HepG2 (cell line): ENCODE measurements around the gene PTPN22. TPM values are rescaled to one million over a fixed set of nuclear protein-coding genes. Genes with fewer than 3 reads are reported as not detected.

Experiments
- BRF2 ChIP-seq: sonication (generic); formaldehyde crosslinking; IDR thresholded peaks from 2 replicates; pipeline ENCODE4 v1.8.1; 2022; ENCODE audit warnings: mild to moderate bottlenecking, missing genetic modification reagents
- CAMTA2 ChIP-seq: sonication (generic); formaldehyde crosslinking; IDR thresholded peaks from 2 replicates; pipeline ENCODE4 v1.4.0; 2020; ENCODE audit warnings: mild to moderate bottlenecking, missing genetic modification reagents, borderline replicate concordance
- FLYWCH1 ChIP-seq: sonication (generic); formaldehyde crosslinking; IDR thresholded peaks from 2 replicates; pipeline ENCODE4 v1.8.1; 2023; ENCODE audit warnings: mild to moderate bottlenecking, missing genetic modification reagents
- MEIS2 ChIP-seq: sonication (generic); formaldehyde crosslinking; IDR thresholded peaks from 2 replicates; pipeline ENCODE4 v1.9.0; 2021; ENCODE audit warnings: mild to moderate bottlenecking, missing genetic modification reagents
- MLLT10 ChIP-seq: sonication (generic); formaldehyde crosslinking; IDR thresholded peaks from 2 replicates; pipeline ENCODE4 v1.4.0; 2020; ENCODE audit warnings: missing genetic modification reagents
- MYC ChIP-seq: sonication (generic); formaldehyde crosslinking; IDR thresholded peaks from 2 replicates; pipeline ENCODE4 v1.9.0; 2021; ENCODE audit warnings: missing genetic modification reagents, borderline replicate concordance
- NFIB ChIP-seq: sonication (generic); formaldehyde crosslinking; IDR thresholded peaks from 2 replicates; pipeline ENCODE4 v1.9.0; 2021; ENCODE audit warnings: missing genetic modification reagents, mild to moderate bottlenecking, borderline replicate concordance
- NR1H2 ChIP-seq: sonication (generic); formaldehyde crosslinking; IDR thresholded peaks from 2 replicates; pipeline ENCODE4 v1.8.1; 2022; ENCODE audit warnings: low read depth, missing genetic modification reagents, borderline replicate concordance
- RNF219 ChIP-seq: sonication (generic); formaldehyde crosslinking; IDR thresholded peaks from 2 replicates; pipeline ENCODE4 v1.5.0; 2020; ENCODE audit warnings: mild to moderate bottlenecking, missing genetic modification reagents
- SIX1 ChIP-seq: sonication (generic); formaldehyde crosslinking; IDR thresholded peaks from 2 replicates; pipeline ENCODE4 v1.4.0; 2020; ENCODE audit warnings: missing genetic modification reagents, borderline replicate concordance
- TERF1 ChIP-seq: sonication (generic); formaldehyde crosslinking; IDR thresholded peaks from 2 replicates; pipeline ENCODE4 v1.8.0; 2022; ENCODE audit warnings: mild to moderate bottlenecking, missing genetic modification reagents, moderate library complexity
- THAP8 ChIP-seq: sonication (generic); formaldehyde crosslinking; IDR thresholded peaks from 2 replicates; pipeline ENCODE4 v1.5.1; 2020; ENCODE audit warnings: missing genetic modification reagents, mild to moderate bottlenecking, borderline replicate concordance
- ZFP41 ChIP-seq: sonication (generic); formaldehyde crosslinking; IDR thresholded peaks from 2 replicates; pipeline ENCODE4 v1.4.0; 2020; ENCODE audit warnings: mild to moderate bottlenecking, missing genetic modification reagents, borderline replicate concordance
- ZFY ChIP-seq: sonication (generic); formaldehyde crosslinking; IDR thresholded peaks from 2 replicates; pipeline ENCODE4 v1.4.0; 2020; ENCODE audit warnings: missing genetic modification reagents
- ZNF160 ChIP-seq: sonication (generic); formaldehyde crosslinking; IDR thresholded peaks from 2 replicates; pipeline ENCODE4 v1.8.0; 2022; ENCODE audit warnings: mild to moderate bottlenecking, inconsistent platforms, missing genetic modification reagents
- ZNF280D ChIP-seq: sonication (generic); formaldehyde crosslinking; IDR thresholded peaks from 2 replicates; pipeline ENCODE4 v1.5.1; 2020; ENCODE audit warnings: mild to moderate bottlenecking, missing genetic modification reagents
- ZNF644 ChIP-seq: IDR thresholded peaks from 2 replicates; pipeline ENCODE4 v1.6.1; 2016; ENCODE audit warnings: low read depth
- ZNF761 ChIP-seq: sonication (generic); formaldehyde crosslinking; conservative IDR thresholded peaks from 2 replicates; pipeline ENCODE4 v1.4.0; 2020; ENCODE audit warnings: mild to moderate bottlenecking, missing genetic modification reagents
- ZSCAN12 ChIP-seq: sonication (generic); formaldehyde crosslinking; IDR thresholded peaks from 2 replicates; pipeline ENCODE4 v1.9.0; 2021; ENCODE audit warnings: mild to moderate bottlenecking, missing genetic modification reagents
- polyA plus RNA-seq, 8 experiments: library from polyadenylated mRNA; depleted of rRNA in 3 of 8; stranded (reverse) in 7 of 8; unstranded in 1 of 8; fragments of >200 nt; fragmentation: Illumina TruSeq in 4 of 8; extraction: Trizol in 4 of 8; gene quantifications; 2 replicates each; pipeline versions ENCODE4 v1.2.1 to v1.2.3, GENCODE V29; 2011 to 2016; ENCODE audit warnings: low read depth in 4 of 8, missing spikeins in 1 of 8, mixed read lengths in 1 of 8; ENCODE audit not compliant: insufficient read depth in 1 of 8
- total RNA-seq, 5 experiments: library from RNA; depleted of rRNA; stranded (reverse); fragments of >200 nt; fragmentation: Illumina TruSeq; extraction: Trizol; gene quantifications; 2 replicates each; pipeline ENCODE4 v1.2.3, GENCODE V29; 2016; ENCODE audit warnings: low read depth in 1 of 5

The PTPN22 gene
- total and polyA plus RNA-seq, 2 of the 13 experiments (the other 11 are each of a cell fraction or from before 2014, with no cell fraction given) = not detected

GRCh38 chr1:113904674-113905434 lies 33.3 kb upstream of the PTPN22 start, which contains the start of the genes AP4B1 and DCLRE1B (continued):
- 0 out of 2 replicates have a peak, but pooled peaks have one; percentile 40 for TF ChIP-seq ZNF761 (CRISPR knock-in tag)
- TF ChIP-seq THAP8 (CRISPR knock-in tag) = peak; percentile 50; the same call in 1 of the 2 replicates
- no peak for TF ChIP-seq RNF219 (CRISPR knock-in tag)
- TF ChIP-seq ZFY (CRISPR knock-in tag) = peak; percentile 89
- peak; percentile 83 for TF ChIP-seq ZNF280D (CRISPR knock-in tag)
- no peak for TF ChIP-seq MLLT10
- no peak for TF ChIP-seq TERF1
- no peak for TF ChIP-seq NR1H2 (CRISPR knock-in tag)
- no peak for TF ChIP-seq MEIS2 (CRISPR knock-in tag)
- TF ChIP-seq MYC (CRISPR knock-in tag) = peak; percentile 79; the same call in 1 of the 2 replicates
- no peak; the same call in 1 of the 2 replicates for TF ChIP-seq ZNF160 (CRISPR knock-in tag)
- TF ChIP-seq CAMTA2 = no peak
- no peak for TF ChIP-seq ZFP41 (CRISPR knock-in tag)
- no peak; the same call in 1 of the 2 replicates for TF ChIP-seq BRF2 (CRISPR knock-in tag)
- no peak for TF ChIP-seq ZNF644
- no peak for TF ChIP-seq FLYWCH1 (CRISPR knock-in tag)
- no peak for TF ChIP-seq SIX1
- no peak for TF ChIP-seq ZSCAN12 (CRISPR knock-in tag)
- no peak for TF ChIP-seq NFIB (CRISPR knock-in tag)
